D341Med (cell line): Measurements from ENCODE around the gene MTARC1.

ENCODE experiments used
- DNase-seq: peaks from one replicate; pipeline ENCODE4 v3.0.0; 2012; ENCODE audit warnings: low spot score

The MTARC1 gene

DNA sequence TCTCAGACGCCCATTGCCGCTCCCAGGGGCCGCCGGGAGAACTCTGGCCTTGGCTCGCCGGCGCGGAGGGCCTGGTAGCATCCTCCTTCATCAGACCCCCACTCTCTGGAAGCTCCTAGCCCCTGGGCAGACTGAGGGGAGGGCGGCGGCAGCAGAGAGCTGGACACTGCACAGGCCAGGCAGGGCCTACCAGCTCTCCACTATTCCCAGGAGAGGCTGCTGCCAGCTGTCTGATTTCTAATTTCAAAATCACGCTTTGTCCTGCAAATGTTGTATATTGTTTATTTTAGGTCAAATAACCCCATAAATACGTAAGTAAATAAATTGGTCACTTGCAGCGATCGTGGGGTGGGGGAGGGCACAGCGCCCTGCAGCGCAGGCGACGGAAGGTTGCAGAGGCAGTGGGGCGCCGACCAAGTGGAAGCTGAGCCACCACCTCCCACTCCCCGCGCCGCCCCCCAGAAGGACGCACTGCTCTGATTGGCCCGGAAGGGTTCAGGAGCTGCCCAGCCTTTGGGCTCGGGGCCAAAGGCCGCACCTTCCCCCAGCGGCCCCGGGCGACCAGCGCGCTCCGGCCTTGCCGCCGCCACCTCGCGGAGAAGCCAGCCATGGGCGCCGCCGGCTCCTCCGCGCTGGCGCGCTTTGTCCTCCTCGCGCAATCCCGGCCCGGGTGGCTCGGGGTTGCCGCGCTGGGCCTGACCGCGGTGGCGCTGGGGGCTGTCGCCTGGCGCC, at the start of gene MTARC1:
Gene MTARC1, plus strand, starts transcription at position 577 of the 732 bp plus-strand sequence. Its CDS starts 32 bp downstream, at position 609.
- DNase-seq: peak; percentile 47

DNA sequence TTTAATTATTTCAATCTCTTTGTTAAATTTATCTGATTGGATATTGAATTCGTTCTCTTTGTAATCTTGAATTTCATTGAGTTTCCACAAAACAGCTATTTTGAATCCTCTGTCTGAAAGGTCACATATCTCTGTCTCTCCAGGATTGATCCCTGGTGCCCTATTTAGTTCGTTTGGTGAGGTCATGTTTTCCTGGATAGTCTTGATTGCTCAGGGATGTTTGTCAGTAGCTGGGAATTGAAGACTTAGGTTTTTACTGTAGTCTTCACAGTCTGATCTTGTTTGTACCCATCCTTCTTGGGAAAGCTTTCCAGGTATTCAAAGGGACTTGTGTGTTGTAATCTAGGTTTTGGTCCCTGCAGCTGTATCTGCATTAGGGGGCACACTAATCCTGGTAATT, 45.4 kb upstream of the MTARC1 start:
- no peak for DNase-seq

DNA sequence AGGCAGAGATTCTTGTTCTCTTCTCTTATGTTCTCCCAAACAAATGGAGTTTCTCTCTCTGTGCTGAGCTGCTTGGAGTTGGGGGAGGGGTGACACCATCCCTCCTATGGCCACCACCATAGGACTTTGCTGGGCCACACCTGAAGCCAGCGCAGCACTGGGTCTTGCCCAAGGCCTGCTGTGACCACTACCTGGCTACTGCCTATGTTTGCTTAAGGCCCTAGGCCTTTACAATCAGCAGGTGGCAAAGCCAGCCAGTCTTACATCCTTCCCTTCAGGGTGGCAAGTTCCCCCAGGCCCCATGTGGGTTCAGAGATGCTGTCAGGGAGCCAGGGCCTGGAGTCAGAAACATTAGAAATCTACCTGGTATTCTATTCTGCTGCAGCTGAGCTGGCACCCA, 44.9 kb upstream of the MTARC1 start:
- DNase-seq: no peak

DNA sequence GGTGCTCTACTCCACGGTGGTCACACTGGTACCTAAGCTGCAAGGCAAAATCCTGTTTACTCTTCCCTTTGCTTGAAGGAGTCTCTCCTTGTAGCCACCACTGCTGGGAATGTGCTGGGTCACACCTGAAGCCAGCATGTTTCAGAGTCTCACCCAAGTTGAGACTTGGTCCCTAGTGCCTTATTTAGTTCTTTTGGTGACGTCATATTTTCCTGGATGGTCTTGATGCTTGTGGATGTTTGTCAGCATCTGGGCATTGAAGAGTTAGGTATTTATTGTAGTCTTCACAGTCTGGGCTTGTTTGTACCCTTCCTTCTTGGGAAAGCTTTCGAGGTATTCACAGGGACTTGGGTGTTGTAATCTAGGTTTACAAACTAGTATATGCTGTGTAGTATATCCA, 44.2 kb upstream of the MTARC1 start:
- no peak for DNase-seq

DNA sequence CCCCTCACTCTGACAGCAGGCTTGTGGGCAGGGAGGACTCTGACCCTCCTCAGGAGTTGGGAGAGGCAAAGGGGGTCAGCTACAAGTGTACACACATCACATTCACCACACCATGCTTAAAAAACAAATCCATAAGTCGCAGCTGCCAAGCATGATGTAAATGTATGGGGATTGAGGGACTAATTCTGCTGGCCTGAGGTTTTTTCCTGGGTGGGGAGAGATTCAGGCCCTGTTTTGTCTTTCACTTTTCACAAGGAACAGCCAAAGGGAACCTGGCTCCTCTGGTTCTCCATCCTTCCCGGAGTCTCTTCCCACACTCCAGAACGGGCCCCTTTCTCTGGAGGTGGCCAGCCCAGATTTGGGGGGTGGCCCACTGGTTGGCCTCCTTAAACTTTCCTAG, 39.9 kb upstream of the MTARC1 start:
- DNase-seq: no peak

DNA sequence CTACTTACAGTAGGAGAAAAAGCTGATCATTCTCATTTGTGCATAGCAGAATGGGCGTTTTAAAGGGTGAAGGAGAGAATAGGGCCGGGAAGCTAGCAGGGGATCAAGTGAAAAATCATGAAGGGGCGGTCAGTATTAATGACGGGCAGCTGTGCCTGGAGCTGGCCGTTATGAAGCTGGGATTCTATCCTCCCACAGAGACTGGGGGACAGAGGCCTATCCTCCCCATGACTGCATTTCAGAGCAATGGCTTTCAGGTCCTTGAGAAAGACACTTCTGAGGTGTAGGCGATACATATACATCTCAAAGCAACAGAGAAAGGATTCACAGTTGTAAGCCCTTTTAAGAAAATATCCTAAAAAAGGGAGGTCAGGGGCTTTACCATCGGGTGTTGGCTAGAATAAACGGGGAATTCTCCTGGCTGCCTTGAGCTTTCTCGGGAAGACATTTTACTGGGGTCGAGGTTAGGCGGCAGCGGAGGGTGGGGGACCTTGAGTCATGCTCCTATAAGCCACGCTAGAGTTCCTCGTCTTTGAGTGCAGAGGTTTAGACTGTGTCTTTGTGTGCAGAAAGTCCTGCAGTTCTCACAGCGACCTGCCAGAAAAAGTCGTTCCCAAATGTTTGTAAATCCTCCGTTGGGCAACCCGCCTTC, 39.1 kb upstream of the MTARC1 start:
- DNase-seq: no peak

DNA sequence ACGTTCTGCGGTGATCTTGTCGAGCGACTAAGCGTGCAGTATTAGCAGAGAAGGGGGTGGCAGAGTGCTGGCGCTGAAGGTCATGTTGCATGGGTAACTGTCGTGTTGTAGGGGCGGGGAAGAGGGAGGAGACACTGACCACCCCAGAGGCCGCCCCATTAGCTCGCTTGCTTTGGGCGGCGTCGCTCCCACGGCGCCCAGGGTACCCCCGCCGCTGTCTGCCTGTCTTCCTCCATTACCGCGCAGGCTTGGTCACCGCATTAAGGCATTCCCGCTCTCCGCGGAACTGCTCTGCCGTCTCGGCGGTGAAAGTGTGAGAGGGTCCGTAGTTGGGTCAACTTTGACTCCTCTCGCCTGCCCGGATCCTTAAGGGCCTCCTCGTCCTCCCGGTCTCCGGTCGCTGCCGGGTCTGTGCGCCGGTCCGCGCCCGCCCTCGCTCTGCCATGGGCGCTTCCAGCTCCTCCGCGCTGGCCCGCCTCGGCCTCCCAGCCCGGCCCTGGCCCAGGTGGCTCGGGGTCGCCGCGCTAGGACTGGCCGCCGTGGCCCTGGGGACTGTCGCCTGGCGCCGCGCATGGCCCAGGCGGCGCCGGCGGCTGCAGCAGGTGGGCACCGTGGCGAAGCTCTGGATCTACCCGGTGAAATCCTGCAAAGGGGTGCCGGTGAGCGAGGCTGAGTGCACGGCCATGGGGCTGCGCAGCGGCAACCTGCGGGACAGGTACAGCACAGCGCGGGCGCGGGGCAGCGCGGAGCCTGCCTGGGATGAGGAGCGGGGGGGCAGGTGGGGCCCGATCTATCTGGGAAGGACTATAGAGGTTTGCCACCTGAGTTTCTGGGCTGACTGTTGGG, 38.4 kb upstream of the MTARC1 start, which contains the start of gene MTARC2:
Gene MTARC2, plus strand, starts transcription at position 234 of the 846 bp plus-strand sequence. Its CDS starts 210 bp downstream, at position 444.
- no peak for DNase-seq

DNA sequence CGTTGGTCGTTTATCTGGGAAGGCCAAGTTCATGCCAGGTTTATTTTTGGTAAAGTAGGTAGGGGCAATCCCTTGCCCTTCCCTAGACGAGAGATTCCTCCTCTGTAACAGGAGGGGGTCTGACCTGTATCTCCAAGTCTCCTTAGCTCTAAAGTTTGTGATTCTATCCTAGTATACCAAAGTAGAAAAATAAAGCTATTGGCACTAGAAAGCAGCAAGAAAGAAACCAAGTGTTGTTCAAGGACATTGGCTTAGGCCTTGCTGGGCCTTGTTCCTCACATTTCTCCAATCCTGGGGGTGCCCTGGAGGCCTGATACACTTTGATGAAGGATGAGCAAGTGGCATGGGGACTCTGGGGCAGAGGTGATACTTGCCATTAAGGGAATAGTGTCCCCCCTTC, 37.8 kb upstream of the MTARC1 start:
- DNase-seq: no peak

DNA sequence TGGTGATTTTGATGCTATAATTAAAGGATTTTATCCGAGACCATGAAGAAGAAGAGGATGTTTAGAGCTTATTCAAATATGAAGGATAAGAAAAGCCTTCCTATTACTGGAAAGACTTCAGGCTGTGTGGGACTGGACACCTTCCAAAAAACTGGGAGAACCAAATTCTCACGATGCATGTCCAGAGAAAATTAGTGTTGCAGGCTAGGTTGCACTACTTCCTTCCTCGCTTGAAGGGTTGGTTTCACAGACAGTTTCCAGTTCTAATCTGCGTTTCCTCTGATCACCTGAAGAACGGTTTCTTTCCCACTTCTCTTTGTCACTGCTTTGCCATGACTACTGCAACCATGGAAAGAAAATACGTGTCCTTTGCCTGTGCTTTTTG, 36.6 kb upstream of the MTARC1 start:
- no peak for DNase-seq

DNA sequence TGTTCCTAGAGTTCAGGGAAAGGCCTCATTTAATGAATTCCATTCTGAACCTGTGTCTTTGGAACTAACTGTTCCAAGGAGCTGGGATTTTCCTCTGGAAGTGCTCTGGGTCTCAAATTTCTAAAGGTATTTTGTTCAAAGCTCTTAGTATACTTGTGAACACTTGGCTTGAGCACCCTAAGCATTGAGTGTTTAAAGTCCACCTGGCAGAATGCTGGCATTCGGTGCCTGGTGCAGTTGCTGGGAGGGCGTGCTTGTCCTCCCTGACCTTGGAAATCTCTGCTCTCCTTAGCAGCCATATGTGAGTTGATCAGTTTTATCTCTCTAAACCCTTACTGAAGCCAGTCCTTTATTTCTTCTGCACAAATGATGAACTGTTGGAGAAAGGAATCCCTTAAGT, 35.6 kb upstream of the MTARC1 start:
- no peak for DNase-seq

DNA sequence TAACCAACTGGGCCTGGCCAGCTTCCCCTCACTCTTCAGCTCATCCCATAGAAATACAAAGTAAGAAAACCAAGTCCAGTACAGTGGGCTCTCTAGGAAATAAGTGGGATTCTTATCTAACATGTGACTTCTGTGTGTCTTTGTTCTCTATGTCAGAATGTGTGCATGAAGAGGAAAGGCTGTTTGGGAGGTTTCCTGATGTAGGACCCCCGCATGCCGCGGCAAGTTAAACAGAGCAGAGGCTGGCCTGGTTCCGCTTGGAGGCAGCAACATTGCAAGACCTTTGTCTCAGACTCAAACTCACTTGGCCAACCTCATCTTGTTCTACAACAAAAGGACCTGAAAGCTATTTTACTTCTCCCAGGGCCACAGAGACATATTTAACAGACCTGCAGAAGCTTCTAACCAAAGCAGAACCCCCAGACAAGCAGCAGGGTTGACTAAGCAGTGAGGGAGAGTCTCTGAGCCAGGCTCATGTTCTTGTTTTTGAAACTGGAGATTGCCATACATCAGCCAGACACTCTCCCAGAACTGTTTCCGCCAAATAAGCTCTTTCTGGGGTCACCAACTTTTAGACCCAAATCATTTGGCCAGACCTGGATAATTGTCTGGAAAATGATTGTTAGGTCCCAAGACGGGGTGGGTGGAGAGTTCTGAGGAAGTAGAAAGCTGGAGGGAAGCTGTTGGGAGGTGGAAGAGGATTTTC, 32.3 kb upstream of the MTARC1 start:
- no peak for DNase-seq

DNA sequence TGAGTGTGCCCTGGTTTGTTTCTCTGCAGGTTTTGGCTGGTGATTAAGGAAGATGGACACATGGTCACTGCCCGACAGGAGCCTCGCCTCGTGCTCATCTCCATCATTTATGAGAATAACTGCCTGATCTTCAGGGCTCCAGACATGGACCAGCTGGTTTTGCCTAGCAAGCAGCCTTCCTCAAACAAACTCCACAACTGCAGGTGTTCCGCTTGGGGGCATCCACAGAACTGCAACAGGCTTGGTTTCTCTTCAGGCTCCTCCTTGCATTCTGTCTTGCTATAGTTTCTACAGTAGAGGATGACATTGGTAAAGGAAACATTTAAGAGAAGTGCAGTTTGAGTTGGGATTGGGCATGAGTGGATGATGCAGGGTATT, 31.8 kb upstream of the MTARC1 start:
- DNase-seq: no peak

DNA sequence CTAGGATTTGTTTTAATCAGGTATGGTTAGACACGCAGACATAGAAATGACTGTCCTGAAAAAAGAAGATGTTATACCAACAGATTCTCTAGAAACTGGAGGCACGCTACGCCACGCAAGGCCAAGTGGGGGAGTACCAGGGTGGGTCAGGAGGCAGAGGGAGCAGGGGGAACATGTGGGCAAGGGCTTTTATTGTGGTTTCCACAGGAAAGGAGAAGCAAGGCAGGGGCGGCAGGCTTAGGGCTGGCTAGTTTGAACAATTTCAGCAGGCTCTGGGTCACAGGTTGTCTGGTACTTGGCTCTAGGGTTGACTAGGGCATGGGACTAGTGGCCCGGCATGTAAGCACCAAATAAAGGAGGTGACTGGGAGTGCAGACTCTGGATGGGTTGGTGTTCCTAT, 31.4 kb upstream of the MTARC1 start:
- no peak for DNase-seq

DNA sequence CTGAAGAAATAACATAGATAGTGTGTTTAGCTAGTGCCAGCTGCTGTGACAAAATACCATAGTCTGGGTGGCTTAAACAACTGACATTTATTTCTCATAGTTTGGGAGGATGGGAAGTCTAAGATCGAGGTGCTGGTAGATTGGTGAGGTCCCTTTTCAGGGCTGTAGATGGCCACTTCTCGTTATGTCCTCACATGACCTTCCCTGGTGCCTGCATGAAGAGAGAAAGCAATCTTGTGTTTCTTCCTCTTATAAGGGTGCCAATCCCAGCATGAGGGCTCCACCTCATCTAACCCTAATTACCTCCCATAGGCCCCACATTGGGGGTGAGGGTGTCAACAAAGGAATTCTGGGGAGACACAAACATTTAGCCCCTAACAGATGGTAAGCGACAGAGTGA, 29.3 kb upstream of the MTARC1 start:
- DNase-seq: no peak

DNA sequence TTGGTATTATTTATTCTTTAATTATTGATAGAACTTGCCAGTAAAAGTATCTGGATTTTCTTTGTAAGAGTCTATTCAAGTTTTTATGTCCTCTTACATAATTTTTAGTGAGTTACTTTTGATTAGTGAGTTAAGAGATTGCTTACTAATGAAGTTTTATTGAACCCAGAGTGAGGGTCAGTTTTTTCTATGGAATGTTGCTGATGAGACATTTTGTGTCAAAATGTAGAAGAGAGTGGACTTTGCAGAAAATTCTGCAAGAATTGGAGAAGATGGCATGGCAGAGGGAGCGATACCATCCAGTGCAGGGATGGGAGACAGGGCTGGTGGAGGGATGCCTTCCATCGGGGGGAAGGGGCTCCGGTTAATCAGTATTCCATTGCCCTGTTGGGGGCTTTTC, 27.6 kb upstream of the MTARC1 start:
- no peak for DNase-seq

DNA sequence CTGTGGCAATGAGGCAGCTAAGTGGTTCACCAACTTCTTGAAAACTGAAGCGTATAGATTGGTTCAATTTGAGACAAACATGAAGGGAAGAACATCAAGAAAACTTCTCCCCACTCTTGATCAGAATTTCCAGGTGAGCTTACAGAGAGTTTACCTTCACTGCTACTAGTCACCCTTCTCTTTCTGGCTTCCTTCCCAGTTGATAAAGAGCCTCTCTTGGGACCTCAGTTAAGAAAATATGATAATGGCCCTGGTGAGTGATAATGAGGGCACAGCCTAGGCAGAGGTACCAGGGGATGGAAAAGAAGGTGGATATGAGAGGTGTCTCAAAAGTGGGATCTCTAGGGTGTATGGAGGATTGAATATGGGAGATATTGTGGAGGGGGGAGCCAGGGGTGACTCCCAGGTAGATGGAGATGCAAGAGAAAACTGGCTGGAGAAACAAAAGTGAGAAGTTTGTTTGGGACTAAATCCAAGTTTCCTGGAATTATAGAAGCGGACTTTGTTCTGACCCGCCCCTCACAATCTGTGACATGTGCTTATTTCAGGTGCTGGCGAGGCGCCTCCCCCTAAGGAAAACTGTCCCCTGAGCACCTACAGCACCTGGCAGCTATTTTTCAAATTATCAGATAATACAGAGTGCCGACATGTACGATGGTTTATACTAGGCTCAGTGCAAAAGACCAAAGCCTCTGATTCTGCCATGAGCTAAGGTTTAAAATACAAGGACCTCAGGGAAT, 24.9 kb upstream of the MTARC1 start:
- DNase-seq: no peak

DNA sequence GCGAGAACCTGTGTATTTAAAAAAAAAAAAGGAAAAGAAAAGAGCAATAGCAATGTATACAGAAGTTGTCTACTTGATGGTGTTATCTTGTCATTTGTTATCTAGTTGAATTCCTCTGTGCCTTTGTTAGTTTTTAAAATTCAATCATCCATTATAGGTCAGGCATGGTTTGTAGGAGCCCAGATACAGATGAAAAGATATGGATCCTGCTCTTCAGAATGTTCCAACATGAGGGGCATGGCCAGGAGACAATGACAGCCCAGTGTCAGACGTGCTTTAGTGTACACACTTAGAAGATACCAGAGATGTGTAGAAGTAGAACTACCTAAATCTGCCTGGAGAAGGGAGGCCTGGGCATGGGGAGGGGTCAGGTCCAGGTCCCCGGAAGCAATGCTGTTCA, 22.0 kb upstream of the MTARC1 start:
- DNase-seq: no peak

DNA sequence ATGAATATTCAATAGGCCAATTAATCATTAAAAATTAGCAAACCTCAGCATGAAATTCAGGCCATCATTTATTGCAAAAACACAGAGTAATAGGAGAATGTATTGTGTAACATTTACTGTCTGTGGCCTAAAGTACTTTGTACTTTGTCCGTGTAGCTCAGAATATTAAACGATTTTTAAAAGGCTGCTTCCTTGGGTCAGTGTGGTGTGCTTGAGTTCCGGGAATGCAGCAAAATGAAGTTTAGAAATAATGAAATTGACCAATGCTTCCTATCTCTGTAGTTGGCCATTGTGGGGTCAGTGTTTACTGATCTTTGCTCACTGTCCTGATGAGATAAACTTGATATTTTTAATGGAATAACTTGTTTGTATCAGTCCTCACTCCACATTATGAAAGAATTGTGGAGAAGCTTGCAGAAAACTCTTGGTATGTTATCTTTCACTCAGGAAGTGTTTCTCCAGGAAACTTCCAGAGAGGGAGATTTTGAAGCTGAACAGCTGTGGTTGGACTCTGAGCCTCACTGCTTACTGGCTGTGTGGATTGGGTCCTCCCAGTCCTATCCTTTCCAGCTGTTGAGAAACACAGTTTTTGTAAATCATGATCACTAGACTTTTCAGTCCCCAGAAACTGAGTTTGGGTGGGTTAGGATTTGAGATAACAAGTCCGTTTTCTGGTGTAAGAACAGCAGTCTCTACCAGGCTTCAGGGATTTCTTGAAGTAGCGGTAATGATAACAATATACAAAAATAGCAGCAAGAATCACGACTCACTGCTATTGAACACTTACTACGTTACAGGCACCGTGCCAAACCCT, 19.2 kb upstream of the MTARC1 start:
- DNase-seq: no peak

DNA sequence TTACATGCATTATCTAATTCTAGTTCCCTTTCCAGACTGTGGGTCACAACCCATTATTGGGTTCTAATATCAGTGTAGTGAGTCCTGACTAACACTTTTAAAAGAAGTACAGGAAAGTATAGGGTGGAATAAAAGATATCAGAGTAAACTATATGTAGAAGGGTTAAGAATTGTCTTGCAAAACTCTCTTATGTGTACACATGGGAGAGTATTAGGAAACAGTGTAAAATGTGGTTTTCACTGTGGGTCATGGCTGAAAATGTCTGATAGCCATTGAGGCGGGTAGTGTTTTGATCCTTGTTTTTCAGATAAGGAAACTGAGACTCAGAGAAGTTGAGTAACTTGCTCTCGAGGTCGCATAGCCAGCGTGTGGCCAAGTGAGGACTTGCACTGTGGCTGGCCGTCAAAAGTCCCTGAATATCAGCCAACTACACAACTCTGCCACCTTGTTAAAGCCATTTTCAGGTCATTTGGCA, 18.5 kb upstream of the MTARC1 start:
- no peak for DNase-seq

DNA sequence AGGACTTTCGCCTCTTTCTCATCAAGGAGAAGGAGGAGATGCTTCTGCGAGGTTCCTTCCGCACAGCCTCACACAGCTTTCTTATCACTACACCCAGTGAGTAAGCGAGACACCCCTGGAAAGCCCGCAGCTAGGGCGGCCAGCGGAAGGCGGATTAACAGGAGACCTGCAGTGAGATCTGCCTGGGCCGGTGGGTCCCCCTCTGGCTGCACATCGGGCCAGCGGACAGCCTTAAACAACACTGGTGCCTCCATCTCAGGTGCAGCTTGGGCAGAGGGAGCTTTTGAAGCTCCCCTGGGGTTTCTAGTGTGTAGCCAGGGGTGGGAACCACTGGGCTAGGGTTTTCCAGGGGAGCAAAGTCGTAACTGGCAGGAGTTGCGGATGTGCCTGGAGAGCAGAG, 17.5 kb upstream of the MTARC1 start:
- DNase-seq: no peak
